Sigmoid colon (tissue), 7 donors: Measurements from ENCODE around the gene AXL. TPM values are rescaled to one million over a fixed set of nuclear protein-coding genes. Genes with fewer than 3 reads are reported as not detected.

Source experiments
- DNase-seq: peaks from one replicate; pipeline ENCODE4 v3.0.0-alpha.2; 2019
- H3K27ac ChIP-seq, 4 donors: fragments of 200-600 bp; sonication (generic); one replicate each; pipeline ENCODE4 v1.5.1; 2016 to 2019; ENCODE audit warnings: mild to moderate bottlenecking in 1 of 4
- H3K27me3 ChIP-seq, 3 donors: fragments of 200-600 bp; sonication (generic); one replicate each; pipeline ENCODE4 v1.5.1; 2019; ENCODE audit warnings: mild to moderate bottlenecking in 1 of 3
- H3K36me3 ChIP-seq, 4 donors: fragments of 200-600 bp; sonication (generic); one replicate each; pipeline ENCODE4 v1.5.1; 2016 to 2019
- H3K4me1 ChIP-seq, 4 donors: fragments of 200-600 bp; sonication (generic); one replicate each; pipeline ENCODE4 v1.5.1; 2017 to 2019
- H3K4me3 ChIP-seq, 4 donors: fragments of 200-600 bp; sonication (generic); one replicate each; pipeline ENCODE4 v1.5.1; 2017 to 2019; ENCODE audit warnings: mild to moderate bottlenecking in 2 of 4, moderate library complexity in 1 of 4
- H3K9me3 ChIP-seq, 4 donors: fragments of 200-600 bp in 3 of 4; sonication (generic) in 3 of 4; one replicate each; pipeline versions ENCODE4 v1.5.1 to v1.6.1; 2013 to 2019
- EP300 ChIP-seq, 4 donors: sonication (generic); formaldehyde crosslinking; IDR thresholded peaks; one replicate each; pipeline ENCODE4 v1.6.1; 2017; ENCODE audit warnings: antibody characterized with exemption in 4 of 4
- POLR2A ChIP-seq, 2 donors: fragments of 450-650 bp; IDR thresholded peaks; one replicate each; pipeline ENCODE4 v1.6.1; 2016; ENCODE audit warnings: antibody characterized with exemption in 2 of 2, mild to moderate bottlenecking in 2 of 2, moderate library complexity in 2 of 2
- POLR2AphosphoS5 ChIP-seq, 4 donors: sonication (generic); formaldehyde crosslinking; IDR thresholded peaks; one replicate each; pipeline ENCODE4 v1.6.1; 2017; ENCODE audit warnings: antibody characterized with exemption in 4 of 4
- WGBS, 2 donors: extraction: QIAGEN DNeasy Blood & Tissue Kit; methylation state at CpG; one replicate each; pipeline ENCODE4 v1.1.7; 2013; 5-methylcytosine and 5-hydroxymethylcytosine counted together
- intact Hi-C: fragments of 100-400 bp; cut with DNase I; formaldehyde crosslinking; loops from one replicate; pipeline ENCODE4 v1.15.1; 2023
- polyA plus RNA-seq, 3 donors: library from polyadenylated mRNA; stranded (reverse); fragments of 200-250 nt; gene quantifications; one replicate each; pipeline ENCODE4 v1.2.3, GENCODE V29; 2013
- total RNA-seq, 4 donors: library from RNA; depleted of rRNA; stranded (reverse); fragments of >200 nt; gene quantifications; one replicate each; pipeline ENCODE4 v1.1.0, GENCODE V29; 2016
- TF ChIP-seq, protein P1 (sequence below), 4 experiments: fragments of 450-650 bp in 3 of 4; fragments of 200-600 bp in 1 of 4; IDR thresholded peaks; one replicate each; pipeline ENCODE4 v1.5.1; 2016 to 2019; ENCODE audit warnings: antibody characterized with exemption in 4 of 4, mild to moderate bottlenecking in 3 of 4, moderate library complexity in 2 of 4
- donor health status: healthy with polysubstance abuse.
- donor health status: Bipolar disorder and iron deficiency.
- donor health status: healthy.

Gene AXL
- total and polyA plus RNA-seq, 7 donors = 5.4 to 108 (median 85.9) TPM

DNA sequence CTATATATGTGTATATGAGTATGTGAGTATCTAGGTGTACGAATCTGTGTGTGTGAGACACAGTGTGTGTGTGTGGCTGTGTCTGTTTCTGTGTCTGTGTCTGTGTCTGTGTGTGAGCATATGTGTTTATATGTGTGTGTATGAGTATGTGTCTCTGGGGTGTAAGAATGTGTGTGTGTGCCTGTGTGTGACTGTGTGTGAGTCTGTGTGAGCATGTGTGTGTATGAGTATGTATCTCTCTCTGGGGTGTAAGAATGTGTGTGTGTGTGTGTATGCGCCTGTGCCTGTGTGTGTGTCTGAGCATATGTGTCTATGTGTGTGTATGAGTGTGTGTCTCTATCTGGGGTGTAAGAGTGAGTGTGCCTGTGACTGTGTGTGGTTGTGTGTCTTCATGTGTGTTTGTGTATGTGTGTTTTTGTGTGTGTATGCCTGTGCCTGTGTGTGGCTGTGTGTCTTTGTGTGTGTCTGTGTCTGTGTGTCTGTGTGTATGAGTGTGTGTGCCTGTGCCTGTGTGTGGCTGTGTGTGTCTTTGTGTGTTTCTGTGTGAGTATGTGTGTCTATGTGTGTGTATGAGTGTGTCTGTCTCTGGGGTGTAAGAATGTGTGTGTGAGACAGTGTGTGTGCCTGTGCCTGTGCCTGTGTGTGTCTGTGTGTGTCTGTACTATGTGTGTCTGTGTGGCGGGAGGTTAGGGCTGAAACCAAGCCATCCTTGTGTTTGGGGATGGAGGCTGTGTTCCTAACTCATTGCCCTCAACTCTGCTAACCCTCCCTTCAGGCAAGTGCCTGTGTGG lies 11.2 kb downstream of the AXL start:
- H3K27me3 ChIP-seq = no peaks in the 10 kb centered on the region
- no peaks in the 10 kb centered on the region for H3K9me3 ChIP-seq
- DNase-seq = no peak
- peaks cover 13 to 45% (median 17%) of the 10 kb centered on the region in 4 donors for H3K36me3 ChIP-seq
- TF ChIP-seq EP300 (IDR thresholded peaks at IDR 0.05) (no peak), POLR2AphosphoS5 (IDR thresholded peaks at IDR 0.05) (no peak), POLR2A (IDR thresholded peaks at IDR 0.05) (no peak)
- TF ChIP-seq, protein P1, sequence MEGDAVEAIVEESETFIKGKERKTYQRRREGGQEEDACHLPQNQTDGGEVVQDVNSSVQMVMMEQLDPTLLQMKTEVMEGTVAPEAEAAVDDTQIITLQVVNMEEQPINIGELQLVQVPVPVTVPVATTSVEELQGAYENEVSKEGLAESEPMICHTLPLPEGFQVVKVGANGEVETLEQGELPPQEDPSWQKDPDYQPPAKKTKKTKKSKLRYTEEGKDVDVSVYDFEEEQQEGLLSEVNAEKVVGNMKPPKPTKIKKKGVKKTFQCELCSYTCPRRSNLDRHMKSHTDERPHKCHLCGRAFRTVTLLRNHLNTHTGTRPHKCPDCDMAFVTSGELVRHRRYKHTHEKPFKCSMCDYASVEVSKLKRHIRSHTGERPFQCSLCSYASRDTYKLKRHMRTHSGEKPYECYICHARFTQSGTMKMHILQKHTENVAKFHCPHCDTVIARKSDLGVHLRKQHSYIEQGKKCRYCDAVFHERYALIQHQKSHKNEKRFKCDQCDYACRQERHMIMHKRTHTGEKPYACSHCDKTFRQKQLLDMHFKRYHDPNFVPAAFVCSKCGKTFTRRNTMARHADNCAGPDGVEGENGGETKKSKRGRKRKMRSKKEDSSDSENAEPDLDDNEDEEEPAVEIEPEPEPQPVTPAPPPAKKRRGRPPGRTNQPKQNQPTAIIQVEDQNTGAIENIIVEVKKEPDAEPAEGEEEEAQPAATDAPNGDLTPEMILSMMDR (IDR thresholded peaks at IDR 0.05) = no peak
- H3K27ac ChIP-seq = no peak overlapping the region
- H3K4me1 ChIP-seq = peaks cover 0 to 37% (median 23%) of the 10 kb centered on the region in 4 donors
- intact Hi-C loops = no loop called here
- 94% methylated on average over 3 of the region's 3 CpGs for WGBS, 2 donors
- no peak overlapping the region for H3K4me3 ChIP-seq

- DNase-seq = no peak
- TF ChIP-seq POLR2A (IDR thresholded peaks at IDR 0.05) = no peak
- TF ChIP-seq POLR2AphosphoS5 (IDR thresholded peaks at IDR 0.05) = no peak
- peaks cover 21 to 70% (median 24%) of the 10 kb centered on the region in 4 donors for H3K36me3 ChIP-seq
- H3K4me3 ChIP-seq = no peak overlapping the region
- no peaks in the 10 kb centered on the region for H3K9me3 ChIP-seq
- H3K27me3 ChIP-seq = no peaks in the 10 kb centered on the region
- H3K4me1 ChIP-seq = peaks cover 0 to 12% (median 5%) of the 10 kb centered on the region in 4 donors
- 95 to 96% methylated on average over 8 of the region's 8 CpGs for WGBS, 2 donors
- intact Hi-C loops = no loop called here
- no peak overlapping the region for H3K27ac ChIP-seq
Observed at GRCh38 chr19:41232686-41233085, 13.7 kb downstream of the AXL start.

DNA sequence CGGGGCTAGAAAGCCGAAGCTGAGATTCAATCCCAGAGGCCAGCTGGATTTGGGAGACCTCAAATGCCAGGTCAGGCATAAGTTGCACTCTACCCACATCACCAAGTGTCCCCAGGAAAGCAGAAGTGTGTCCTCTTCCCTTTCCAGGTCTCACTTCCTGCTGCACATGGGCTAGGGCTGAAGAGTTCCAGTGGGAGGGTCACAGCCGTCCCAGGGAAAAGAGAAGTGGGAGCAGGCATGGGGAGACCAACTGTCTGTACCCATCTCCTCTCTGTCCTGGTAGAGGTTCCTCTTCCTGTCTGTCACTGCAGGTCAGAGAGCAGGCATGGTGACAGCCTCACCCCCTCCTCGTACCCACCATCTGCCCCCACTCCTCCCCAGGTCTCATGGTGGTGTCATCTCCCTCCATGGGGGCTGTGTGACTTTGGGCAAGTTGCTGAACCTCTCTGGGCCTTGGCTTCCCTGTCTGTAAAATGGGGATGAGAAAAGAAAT lies 14.8 kb downstream of the AXL start:
- TF ChIP-seq POLR2A (IDR thresholded peaks at IDR 0.05) (no peak), EP300 (IDR thresholded peaks at IDR 0.05) (no peak), POLR2AphosphoS5 (IDR thresholded peaks at IDR 0.05) (no peak)
- TF ChIP-seq, protein P1 (IDR thresholded peaks at IDR 0.05) = no peak
- WGBS, 2 donors = 56 to 63% methylated on average over 4 of the region's 4 CpGs
- Histone ChIP-seq H3K9me3 (no peaks in the 10 kb centered on the region), H3K4me3 (no peak overlapping the region), H3K27me3 (no peaks in the 10 kb centered on the region), H3K36me3 (peaks cover 31 to 81% (median 32%) of the 10 kb centered on the region in 4 donors), H3K27ac (peak overlapping the region in 1 of 4 donors; percentile 30), H3K4me1 (peaks cover 0 to 10% (median 5%) of the 10 kb centered on the region in 4 donors)
- intact Hi-C loops = no loop called here
- DNase-seq = no peak

DNA sequence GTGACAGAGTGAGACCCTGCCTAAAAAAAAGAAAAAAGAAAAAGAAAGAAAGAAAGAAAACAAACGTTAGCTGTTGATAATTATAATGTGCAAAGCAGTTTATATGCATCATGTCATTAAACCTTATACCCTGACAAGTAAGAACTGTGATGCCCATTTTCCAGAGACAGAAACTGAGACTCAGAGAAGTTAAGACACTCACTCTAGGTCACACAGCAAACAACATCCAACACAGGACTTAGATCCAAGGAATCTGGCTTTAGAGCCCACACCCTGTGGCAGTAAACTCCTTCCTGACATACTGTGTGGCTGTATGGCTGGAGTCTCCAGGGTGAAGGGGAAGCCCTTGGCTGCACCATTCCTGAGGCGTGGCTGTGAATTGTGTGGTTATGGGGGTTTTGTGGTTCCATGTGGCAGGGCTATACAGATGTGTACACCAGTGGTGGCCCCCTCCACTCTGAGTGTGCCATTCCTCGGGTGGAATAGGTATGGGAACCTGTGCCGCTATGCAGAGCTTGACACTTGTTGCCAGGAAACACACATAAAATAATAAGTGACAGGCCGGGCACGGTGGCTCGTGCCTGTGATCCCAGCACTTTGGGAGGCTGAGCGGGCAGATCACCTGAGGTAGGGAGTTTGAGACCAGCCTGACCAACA lies 15.6 kb downstream of the AXL start:
- 57 to 76% methylated on average over 8 of the region's 8 CpGs for WGBS, 2 donors
- no peak overlapping the region for H3K4me3 ChIP-seq
- no peaks in the 10 kb centered on the region for H3K27me3 ChIP-seq
- H3K36me3 ChIP-seq = peaks cover 33 to 89% (median 36%) of the 10 kb centered on the region in 4 donors
- H3K9me3 ChIP-seq = no peaks in the 10 kb centered on the region
- DNase-seq = no peak
- no peak for TF ChIP-seq EP300 (IDR thresholded peaks at IDR 0.05)
- no peak for TF ChIP-seq POLR2AphosphoS5 (IDR thresholded peaks at IDR 0.05)
- TF ChIP-seq POLR2A (IDR thresholded peaks at IDR 0.05) = no peak
- TF ChIP-seq, protein P1 (IDR thresholded peaks at IDR 0.05) = no peak
- H3K4me1 ChIP-seq = peaks cover 0 to 6% (median 1%) of the 10 kb centered on the region in 4 donors
- intact Hi-C loops = no loop called here
- no peak overlapping the region for H3K27ac ChIP-seq

- Histone ChIP-seq H3K4me1 (no peaks in the 10 kb centered on the region), H3K36me3 (peaks cover 34 to 98% (median 38%) of the 10 kb centered on the region in 4 donors), H3K4me3 (no peak overlapping the region), H3K9me3 (no peaks in the 10 kb centered on the region), H3K27ac (no peak overlapping the region), H3K27me3 (no peaks in the 10 kb centered on the region)
- DNase-seq = no peak
- 77 to 83% methylated on average over 4 of the region's 4 CpGs for WGBS, 2 donors
- intact Hi-C loops = no loop called here
- TF ChIP-seq EP300 (IDR thresholded peaks at IDR 0.05) (no peak), POLR2A (IDR thresholded peaks at IDR 0.05) (no peak), POLR2AphosphoS5 (IDR thresholded peaks at IDR 0.05) (no peak)
- TF ChIP-seq, protein P1 (IDR thresholded peaks at IDR 0.05) = no peak
Observed at GRCh38 chr19:41235480-41235879, 16.5 kb downstream of the AXL start.
